Measurements from ENCODE around the gene APOC3. TPM values are rescaled to one million over a fixed set of nuclear protein-coding genes. Genes with fewer than 3 reads are reported as not detected.

The APOC3 gene
- total RNA-seq, 3 donors from 2014 or later (not counting 1 experiment from before 2014, with no cell fraction given) = not detected

DNA sequence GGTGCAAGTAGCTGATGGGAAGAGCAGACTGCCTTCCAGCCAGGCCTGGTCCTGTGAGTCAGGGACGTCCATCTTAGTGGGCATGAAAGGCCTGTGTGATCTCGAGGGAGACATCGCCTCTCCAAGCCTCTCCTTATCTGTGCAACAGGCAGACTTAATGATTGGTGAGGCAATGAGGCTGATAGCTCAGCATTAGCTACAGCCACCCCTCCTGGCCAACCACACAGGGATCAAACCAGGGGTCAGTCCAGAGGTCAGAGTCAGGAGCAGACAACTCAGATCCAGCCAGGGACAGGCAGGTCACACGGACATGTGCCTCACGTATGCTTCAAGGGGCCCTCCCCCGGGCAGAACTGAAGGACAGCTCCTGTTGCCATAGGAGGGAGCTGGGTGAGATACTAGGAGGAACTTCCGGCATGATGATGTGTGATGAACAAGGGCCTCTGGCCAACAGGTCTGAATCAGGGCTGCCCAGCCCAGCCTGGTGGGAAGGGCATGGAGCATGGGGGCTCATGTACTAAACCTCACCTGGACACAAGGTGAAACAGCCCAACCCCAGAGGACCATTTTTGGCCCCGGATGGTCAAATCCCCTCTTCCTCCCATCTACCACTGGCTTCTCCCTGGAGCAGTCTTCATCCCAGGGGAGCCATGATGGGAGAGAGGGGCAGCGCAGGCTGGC lies 2.8 kb upstream of the APOC3 start:
- ATAC-seq = peak in 1 of 3 donors; percentile 22
- WGBS (ENCODE audit: insufficient coverage) = 86% methylated on average over 9 of the region's 9 CpGs
- TF ChIP-seq, protein P1, sequence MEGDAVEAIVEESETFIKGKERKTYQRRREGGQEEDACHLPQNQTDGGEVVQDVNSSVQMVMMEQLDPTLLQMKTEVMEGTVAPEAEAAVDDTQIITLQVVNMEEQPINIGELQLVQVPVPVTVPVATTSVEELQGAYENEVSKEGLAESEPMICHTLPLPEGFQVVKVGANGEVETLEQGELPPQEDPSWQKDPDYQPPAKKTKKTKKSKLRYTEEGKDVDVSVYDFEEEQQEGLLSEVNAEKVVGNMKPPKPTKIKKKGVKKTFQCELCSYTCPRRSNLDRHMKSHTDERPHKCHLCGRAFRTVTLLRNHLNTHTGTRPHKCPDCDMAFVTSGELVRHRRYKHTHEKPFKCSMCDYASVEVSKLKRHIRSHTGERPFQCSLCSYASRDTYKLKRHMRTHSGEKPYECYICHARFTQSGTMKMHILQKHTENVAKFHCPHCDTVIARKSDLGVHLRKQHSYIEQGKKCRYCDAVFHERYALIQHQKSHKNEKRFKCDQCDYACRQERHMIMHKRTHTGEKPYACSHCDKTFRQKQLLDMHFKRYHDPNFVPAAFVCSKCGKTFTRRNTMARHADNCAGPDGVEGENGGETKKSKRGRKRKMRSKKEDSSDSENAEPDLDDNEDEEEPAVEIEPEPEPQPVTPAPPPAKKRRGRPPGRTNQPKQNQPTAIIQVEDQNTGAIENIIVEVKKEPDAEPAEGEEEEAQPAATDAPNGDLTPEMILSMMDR (IDR thresholded peaks at IDR 0.05) = no peak

DNA sequence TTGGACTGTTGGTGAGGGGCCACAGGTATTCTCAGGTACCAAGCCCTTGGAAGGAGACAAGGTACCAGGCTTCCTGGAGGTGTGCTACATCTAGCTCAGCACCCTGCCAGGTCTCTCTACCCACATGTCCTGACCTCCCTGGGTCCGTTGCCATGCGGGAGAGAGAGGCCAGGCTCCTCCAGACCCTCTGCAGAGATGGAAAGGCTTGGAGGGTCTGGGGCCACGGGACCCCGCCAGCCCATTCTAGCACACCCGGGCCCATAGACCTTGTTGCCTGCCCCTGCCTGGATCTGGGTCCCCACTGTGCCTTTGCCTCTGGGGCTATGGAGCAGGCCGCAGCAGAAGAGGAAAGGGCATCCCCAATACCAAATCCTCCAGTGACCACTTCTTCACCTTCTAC lies 2.2 kb upstream of the APOC3 start:
- intact Hi-C loops (cut with micrococcal nuclease) = no loop called here
- peaks cover 0 to 3% of the 10 kb centered on the region in 2 donors for H3K27me3 Mint-ChIP-seq (ENCODE audit: low read depth in 2 of 2)
- DNase-seq = no peak
- H3K4me3 Mint-ChIP-seq = no peak overlapping the region
- H3K36me3 ChIP-seq (ENCODE audit: control insufficient read depth, insufficient read depth, low read length) = no peaks in the 10 kb centered on the region
- no peak overlapping the region for H3K27ac ChIP-seq (ENCODE audit: low read length)
- no peaks in the 10 kb centered on the region for H3K36me3 Mint-ChIP-seq
- no peaks in the 10 kb centered on the region for H3K9me3 ChIP-seq (ENCODE audit: control insufficient read depth, insufficient read depth, low read length)
- H3K4me1 Mint-ChIP-seq = no peaks in the 10 kb centered on the region
- no peak overlapping the region for H3K27ac Mint-ChIP-seq
- H3K4me3 ChIP-seq (ENCODE audit: low read length) = no peak overlapping the region
- TF ChIP-seq, protein P1 (IDR thresholded peaks at IDR 0.05) = no peak
- H3K4me1 ChIP-seq (ENCODE audit: control insufficient read depth, insufficient read depth, low read length) = no peaks in the 10 kb centered on the region
- WGBS (ENCODE audit: insufficient coverage) = 88% methylated on average over 6 of the region's 6 CpGs
- ATAC-seq = no peak
- H3K27me3 ChIP-seq (ENCODE audit: control insufficient read depth, insufficient read depth, low read length) = no peaks in the 10 kb centered on the region
- no peaks in the 10 kb centered on the region for H3K9me3 Mint-ChIP-seq

More for the DNA sequence above, 2.8 kb upstream of the APOC3 start:
- intact Hi-C loops (cut with micrococcal nuclease) = no loop called here
- H3K27ac Mint-ChIP-seq = no peak overlapping the region
- no peaks in the 10 kb centered on the region for H3K36me3 Mint-ChIP-seq
- H3K9me3 ChIP-seq (ENCODE audit: control insufficient read depth, insufficient read depth, low read length) = no peaks in the 10 kb centered on the region
- peaks cover 0 to 3% of the 10 kb centered on the region in 2 donors for H3K27me3 Mint-ChIP-seq (ENCODE audit: low read depth in 2 of 2)
- H3K27ac ChIP-seq (ENCODE audit: low read length) = no peak overlapping the region
- H3K4me3 ChIP-seq (ENCODE audit: low read length) = no peak overlapping the region
- DNase-seq = no peak
- H3K36me3 ChIP-seq (ENCODE audit: control insufficient read depth, insufficient read depth, low read length) = no peaks in the 10 kb centered on the region
- H3K9me3 Mint-ChIP-seq = no peaks in the 10 kb centered on the region
- no peaks in the 10 kb centered on the region for H3K4me1 ChIP-seq (ENCODE audit: control insufficient read depth, insufficient read depth, low read length)
- no peaks in the 10 kb centered on the region for H3K27me3 ChIP-seq (ENCODE audit: control insufficient read depth, insufficient read depth, low read length)
- H3K4me1 Mint-ChIP-seq = no peaks in the 10 kb centered on the region
- H3K4me3 Mint-ChIP-seq = no peak overlapping the region

DNA sequence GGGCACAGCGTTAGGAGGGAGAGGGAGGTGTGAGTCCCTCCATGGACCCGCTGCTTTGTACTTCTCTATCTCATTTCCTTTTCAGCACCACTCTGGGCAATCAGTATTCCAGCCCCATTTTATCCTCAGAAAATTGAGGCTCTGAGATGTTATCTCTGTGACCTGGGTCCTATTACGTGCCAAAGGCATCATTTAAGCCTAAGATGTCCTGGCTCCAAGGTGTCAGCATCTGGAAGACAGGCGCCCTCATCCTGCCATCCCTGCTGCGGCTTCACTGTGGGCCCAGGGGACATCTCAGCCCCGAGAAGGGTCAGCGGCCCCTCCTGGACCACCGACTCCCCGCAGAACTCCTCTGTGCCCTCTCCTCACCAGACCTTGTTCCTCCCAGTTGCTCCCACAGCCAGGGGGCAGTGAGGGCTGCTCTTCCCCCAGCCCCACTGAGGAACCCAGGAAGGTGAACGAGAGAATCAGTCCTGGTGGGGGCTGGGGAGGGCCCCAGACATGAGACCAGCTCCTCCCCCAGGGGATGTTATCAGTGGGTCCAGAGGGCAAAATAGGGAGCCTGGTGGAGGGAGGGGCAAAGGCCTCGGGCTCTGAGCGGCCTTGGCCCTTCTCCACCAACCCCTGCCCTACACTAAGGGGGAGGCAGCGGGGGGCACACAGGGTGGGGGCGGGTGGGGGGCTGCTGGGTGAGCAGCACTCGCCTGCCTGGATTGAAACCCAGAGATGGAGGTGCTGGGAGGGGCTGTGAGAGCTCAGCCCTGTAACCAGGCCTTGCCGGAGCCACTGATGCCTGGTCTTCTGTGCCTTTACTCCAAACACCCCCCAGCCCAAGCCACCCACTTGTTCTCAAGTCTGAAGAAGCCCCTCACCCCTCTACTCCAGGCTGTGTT lies 829 bp upstream of the APOC3 start:
- peaks cover 0 to 3% of the 10 kb centered on the region in 2 donors for H3K27me3 Mint-ChIP-seq (ENCODE audit: low read depth in 2 of 2)
- H3K36me3 Mint-ChIP-seq = no peaks in the 10 kb centered on the region
- no peaks in the 10 kb centered on the region for H3K4me1 Mint-ChIP-seq
- no peak for ATAC-seq
- Histone ChIP-seq H3K4me1 (ENCODE audit: control insufficient read depth, insufficient read depth, low read length) (no peaks in the 10 kb centered on the region), H3K4me3 (ENCODE audit: low read length) (no peak overlapping the region), H3K27ac (ENCODE audit: low read length) (no peak overlapping the region), H3K36me3 (ENCODE audit: control insufficient read depth, insufficient read depth, low read length) (no peaks in the 10 kb centered on the region), H3K9me3 (ENCODE audit: control insufficient read depth, insufficient read depth, low read length) (no peaks in the 10 kb centered on the region), H3K27me3 (ENCODE audit: control insufficient read depth, insufficient read depth, low read length) (no peaks in the 10 kb centered on the region)
- intact Hi-C loops (cut with micrococcal nuclease) = no loop called here
- 75% methylated on average over 11 of the region's 16 CpGs for whole genome bisulfite sequencing (ENCODE audit: insufficient coverage)
- H3K4me3 Mint-ChIP-seq = no peak overlapping the region
- no peaks in the 10 kb centered on the region for H3K9me3 Mint-ChIP-seq
- DNase-seq = no peak
- TF ChIP-seq, protein P1 (IDR thresholded peaks at IDR 0.05) = no peak
- H3K27ac Mint-ChIP-seq = no peak overlapping the region

All from natural killer cell (primary cell).